C4-2B (cell line): ENCODE measurements around the gene BYSL.

Source experiments
- ZFX ChIP-seq: fragments of 450-650 bp; IDR thresholded peaks from 2 replicates; pipeline ENCODE4 v1.6.1; 2017
- TF ChIP-seq, protein P1 (sequence below): fragments of 450-650 bp; conservative IDR thresholded peaks from 2 replicates; pipeline ENCODE4 v1.5.1; 2017; ENCODE audit warnings: mild to moderate bottlenecking

DNA sequence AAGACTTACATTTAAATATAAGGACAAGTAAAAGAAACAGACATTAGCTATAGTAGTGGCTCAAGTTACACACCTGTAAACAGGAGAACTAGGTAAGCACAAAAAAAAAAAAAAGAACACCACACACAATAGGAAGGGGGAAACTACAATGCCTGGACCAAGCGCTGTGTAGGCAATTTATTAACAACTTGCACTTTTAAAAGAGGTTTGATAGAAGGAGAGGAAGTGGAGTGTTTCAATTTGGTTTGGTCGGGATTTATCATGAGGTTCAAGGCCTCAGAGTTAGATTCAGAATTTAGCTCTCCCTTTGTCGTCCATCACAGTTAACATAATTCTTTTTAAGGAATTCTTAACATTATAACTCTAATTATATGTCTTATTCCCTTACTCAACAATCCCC, 25.0 kb upstream of the BYSL start:
- TF ChIP-seq, protein P1, sequence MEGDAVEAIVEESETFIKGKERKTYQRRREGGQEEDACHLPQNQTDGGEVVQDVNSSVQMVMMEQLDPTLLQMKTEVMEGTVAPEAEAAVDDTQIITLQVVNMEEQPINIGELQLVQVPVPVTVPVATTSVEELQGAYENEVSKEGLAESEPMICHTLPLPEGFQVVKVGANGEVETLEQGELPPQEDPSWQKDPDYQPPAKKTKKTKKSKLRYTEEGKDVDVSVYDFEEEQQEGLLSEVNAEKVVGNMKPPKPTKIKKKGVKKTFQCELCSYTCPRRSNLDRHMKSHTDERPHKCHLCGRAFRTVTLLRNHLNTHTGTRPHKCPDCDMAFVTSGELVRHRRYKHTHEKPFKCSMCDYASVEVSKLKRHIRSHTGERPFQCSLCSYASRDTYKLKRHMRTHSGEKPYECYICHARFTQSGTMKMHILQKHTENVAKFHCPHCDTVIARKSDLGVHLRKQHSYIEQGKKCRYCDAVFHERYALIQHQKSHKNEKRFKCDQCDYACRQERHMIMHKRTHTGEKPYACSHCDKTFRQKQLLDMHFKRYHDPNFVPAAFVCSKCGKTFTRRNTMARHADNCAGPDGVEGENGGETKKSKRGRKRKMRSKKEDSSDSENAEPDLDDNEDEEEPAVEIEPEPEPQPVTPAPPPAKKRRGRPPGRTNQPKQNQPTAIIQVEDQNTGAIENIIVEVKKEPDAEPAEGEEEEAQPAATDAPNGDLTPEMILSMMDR, result no peak
- no peak for TF ChIP-seq ZFX
